Ascending aorta (tissue), 2 donors: Measurements from ENCODE around the gene YWHAE. TPM values are rescaled to one million over a fixed set of nuclear protein-coding genes. Genes with fewer than 3 reads are reported as not detected.
A peak's percentile ranks its signal among the peaks of the same experiment; 100 is the strongest.
"Not testable (repeated sequence)": the region's sequence is repeated elsewhere in the genome, so short reads cannot be mapped to it uniquely, and the experiment has no call there.

Experiments used
- DNase-seq, 2 donors: peaks; one replicate each; pipeline ENCODE4 v3.0.0-alpha.2; 2019; ENCODE audit warnings: low spot score in 2 of 2
- H3K27ac ChIP-seq, 2 donors: fragments of 200-600 bp; sonication (generic); one replicate each; pipeline ENCODE4 v1.5.1; 2016 to 2017; ENCODE audit warnings: mild to moderate bottlenecking in 1 of 2
- H3K27me3 ChIP-seq: fragments of 200-600 bp; sonication (generic); one replicate; pipeline ENCODE4 v1.5.1; 2017
- H3K36me3 ChIP-seq, 2 donors: fragments of 200-600 bp; sonication (generic); one replicate each; pipeline ENCODE4 v1.5.1; 2016
- H3K4me1 ChIP-seq, 2 donors: fragments of 200-600 bp; sonication (generic); one replicate each; pipeline ENCODE4 v1.5.1; 2016 to 2017; ENCODE audit warnings: mild to moderate bottlenecking in 1 of 2
- H3K4me3 ChIP-seq, 2 donors: fragments of 200-600 bp; sonication (generic); one replicate each; pipeline ENCODE4 v1.5.1; 2016 to 2017; ENCODE audit warnings: mild to moderate bottlenecking in 1 of 2
- H3K9me3 ChIP-seq, 2 donors: fragments of 200-600 bp; sonication (generic); one replicate each; pipeline ENCODE4 v1.5.1; 2016
- CTCF ChIP-seq, 3 experiments: fragments of 200-600 bp in 2 of 3; fragments of 450-650 bp in 1 of 3; sonication (generic) in 2 of 3; IDR thresholded peaks; one replicate each; pipeline ENCODE4 v1.5.1; 2016 to 2019; ENCODE audit warnings: antibody characterized with exemption in 3 of 3, mild to moderate bottlenecking in 1 of 3, moderate library complexity in 1 of 3
- intact Hi-C: fragments of 100-400 bp; cut with DNase I; formaldehyde crosslinking; loops from one replicate; pipeline ENCODE4 v1.15.1; 2023
- total RNA-seq: library from RNA; depleted of rRNA; stranded (reverse); fragments of >200 nt; gene quantifications from one replicate; pipeline ENCODE4 v1.1.0, GENCODE V29; 2016

YWHAE gene
- total RNA-seq, 1 donor from 2014 or later = 261 TPM

GRCh38 chr17:1390432-1391367, 9.3 kb downstream of the YWHAE start:
- Histone ChIP-seq H3K36me3 (no peaks in the 10 kb centered on the region), H3K27ac (peak overlapping the region; percentile 31 to 73), H3K9me3 (no peaks in the 10 kb centered on the region), H3K4me3 (peak overlapping the region in 1 of 2 donors; percentile 10), H3K4me1 (peaks cover 13 to 71% of the 10 kb centered on the region in 2 donors), H3K27me3 (no peaks in the 10 kb centered on the region)
- no peak for DNase-seq
- TF ChIP-seq CTCF (IDR thresholded peaks at IDR 0.05) = no peak
- intact Hi-C loops = no loop called here

DNA sequence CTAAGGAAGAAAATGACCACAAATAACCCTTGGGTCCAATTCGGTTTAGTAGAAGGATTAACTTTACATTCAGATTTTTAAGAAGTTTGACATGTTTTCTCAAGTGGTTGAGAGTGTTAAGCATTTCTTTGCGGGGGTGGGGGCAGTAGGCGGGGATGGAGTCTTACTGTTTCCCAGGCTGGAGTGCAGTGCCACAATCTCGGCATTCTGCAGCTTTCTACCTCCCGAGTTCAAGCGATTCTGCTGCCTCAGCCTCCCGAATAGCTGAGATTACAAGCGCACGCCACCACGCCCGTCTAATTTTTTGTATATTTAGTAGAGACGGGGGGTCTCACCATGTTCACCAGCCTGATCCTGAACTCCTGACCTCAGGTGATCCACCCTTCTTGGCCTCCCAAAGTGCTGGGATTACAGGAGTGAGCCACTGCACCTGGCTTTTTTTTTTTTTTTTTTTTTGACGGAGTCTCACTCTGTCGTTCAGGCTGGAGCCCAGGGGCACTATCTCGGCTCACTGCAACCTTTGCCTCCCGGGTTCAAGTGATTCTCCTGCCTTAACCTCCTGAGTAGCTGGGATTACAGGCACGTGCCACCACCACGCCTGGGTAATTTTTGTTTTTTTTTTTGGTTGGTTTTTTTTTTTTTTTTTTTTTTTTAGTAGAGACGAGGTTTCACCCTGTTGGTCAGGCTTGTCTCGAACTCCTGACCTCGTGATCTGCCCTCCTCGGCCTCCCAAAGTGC, 12.4 kb downstream of the YWHAE start:
- intact Hi-C loops, H3K27ac ChIP-seq, H3K36me3 ChIP-seq, H3K9me3 ChIP-seq, H3K4me3 ChIP-seq, H3K27me3 ChIP-seq, DNase-seq: not testable (repeated sequence)
- peaks cover 16 to 77% of the 10 kb centered on the region in 2 donors for H3K4me1 ChIP-seq

GRCh38 chr17:1386675-1387190, 13.3 kb downstream of the YWHAE start:
- H3K4me1 ChIP-seq = peaks cover 13 to 73% of the 10 kb centered on the region in 2 donors
- intact Hi-C loops, H3K4me3 ChIP-seq, H3K27ac ChIP-seq, DNase-seq, H3K36me3 ChIP-seq, H3K27me3 ChIP-seq, H3K9me3 ChIP-seq: not testable (repeated sequence)

- peaks cover 17 to 73% of the 10 kb centered on the region in 2 donors for H3K4me1 ChIP-seq
- intact Hi-C loops = no loop called here
- no peaks in the 10 kb centered on the region for H3K36me3 ChIP-seq
- no peaks in the 10 kb centered on the region for H3K9me3 ChIP-seq
- no peak overlapping the region for H3K27ac ChIP-seq
- no peak for DNase-seq
- H3K27me3 ChIP-seq = no peaks in the 10 kb centered on the region
- no peak overlapping the region for H3K4me3 ChIP-seq
- no peak for TF ChIP-seq CTCF (IDR thresholded peaks at IDR 0.05)
Measured at GRCh38 chr17:1386265-1386664, 13.8 kb downstream of the YWHAE start.

DNA sequence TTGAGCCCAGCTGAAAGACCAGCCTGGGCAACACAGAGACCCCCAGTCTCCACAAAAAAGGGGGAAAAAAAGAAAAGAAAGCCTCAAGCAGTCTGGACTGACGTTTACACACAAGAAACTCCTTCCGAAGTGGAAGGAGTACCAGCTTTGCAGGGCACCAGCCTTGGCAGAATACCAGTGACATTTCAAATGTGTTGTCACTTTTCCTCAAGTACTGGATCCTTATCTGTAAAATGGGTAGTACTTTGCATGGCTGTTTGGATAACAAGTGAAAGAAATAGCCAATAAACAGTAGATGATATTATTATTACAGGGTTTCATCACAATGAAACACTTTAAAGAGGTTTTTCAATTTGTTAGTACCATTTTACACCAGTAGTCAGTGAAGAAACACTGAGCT, 14.2 kb downstream of the YWHAE start:
- H3K27ac ChIP-seq = no peak overlapping the region
- intact Hi-C loops = no loop called here
- H3K4me1 ChIP-seq = peaks cover 20 to 74% of the 10 kb centered on the region in 2 donors
- no peaks in the 10 kb centered on the region for H3K27me3 ChIP-seq
- no peak overlapping the region for H3K4me3 ChIP-seq
- no peak for TF ChIP-seq CTCF (IDR thresholded peaks at IDR 0.05)
- H3K36me3 ChIP-seq = no peaks in the 10 kb centered on the region
- DNase-seq = no peak
- H3K9me3 ChIP-seq = no peaks in the 10 kb centered on the region

DNA sequence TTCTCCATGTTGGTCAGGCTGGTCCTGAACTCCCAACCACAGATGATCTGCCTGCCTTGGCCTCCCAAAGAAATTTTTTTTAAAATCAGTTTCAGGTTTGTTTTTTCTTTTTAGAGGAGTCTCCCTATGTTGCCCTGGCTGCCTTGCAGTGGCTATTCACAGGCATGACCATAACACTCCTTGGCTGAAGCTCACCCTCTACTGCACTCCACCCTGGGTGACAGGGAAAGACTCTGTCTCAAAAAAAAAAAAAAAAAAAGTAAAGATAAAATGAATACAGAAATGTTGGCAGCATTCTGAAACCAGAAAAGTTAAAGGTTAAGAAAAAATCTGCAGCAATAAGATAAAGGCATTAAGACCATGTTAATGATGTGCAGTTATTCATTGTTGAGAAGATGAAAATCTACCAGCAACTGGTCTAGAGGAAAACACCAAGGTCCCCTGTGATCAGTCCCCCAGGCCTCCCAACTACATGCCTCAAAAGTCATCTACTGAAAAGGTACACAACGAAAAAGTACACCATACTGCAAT, 15.1 kb downstream of the YWHAE start:
- intact Hi-C loops = no loop called here

More for the DNA sequence above, 15.1 kb downstream of the YWHAE start:
- H3K27ac ChIP-seq = peak overlapping the region in 1 of 2 donors; percentile 72
- DNase-seq = no peak
- H3K27me3 ChIP-seq = no peaks in the 10 kb centered on the region
- no peaks in the 10 kb centered on the region for H3K36me3 ChIP-seq
- H3K4me1 ChIP-seq = peaks cover 16 to 75% of the 10 kb centered on the region in 2 donors
- no peak overlapping the region for H3K4me3 ChIP-seq
- no peaks in the 10 kb centered on the region for H3K9me3 ChIP-seq
- no peak for TF ChIP-seq CTCF (IDR thresholded peaks at IDR 0.05)
